Nephron progenitor cell (in vitro differentiated cells): ENCODE data around the gene AK8.
"Not testable (repeated sequence)": the region's sequence is repeated elsewhere in the genome, so short reads cannot be mapped to it uniquely, and the experiment has no call there.

ENCODE experiments used
- DNase-seq: peaks from one replicate; pipeline ENCODE4 v3.0.0; 2021
- H3K27ac Mint-ChIP-seq: 2 replicates; pipeline ENCODE4 v1.8.0; 2021; ENCODE audit warnings: mild to moderate bottlenecking, moderate library complexity, mixed read lengths
- H3K27me3 Mint-ChIP-seq: 2 replicates; pipeline ENCODE4 v1.8.0; 2021; ENCODE audit warnings: mild to moderate bottlenecking, low read depth, mixed read lengths; ENCODE audit not compliant: poor library complexity
- H3K36me3 Mint-ChIP-seq: 2 replicates; pipeline ENCODE4 v1.8.0; 2021; ENCODE audit warnings: low read depth, mixed read lengths
- H3K4me1 Mint-ChIP-seq: 2 replicates; pipeline ENCODE4 v1.8.0; 2021; ENCODE audit warnings: mixed read lengths
- H3K4me3 Mint-ChIP-seq: 2 replicates; pipeline ENCODE4 v1.8.0; 2021; ENCODE audit warnings: mild to moderate bottlenecking, moderate library complexity, mixed read lengths
- H3K9me3 Mint-ChIP-seq: 2 replicates; pipeline ENCODE4 v1.8.0; 2021; ENCODE audit warnings: mild to moderate bottlenecking, moderate library complexity, mixed read lengths
- CTCF ChIP-seq: fragments of 200-600 bp; sonication (generic); IDR thresholded peaks from 2 replicates; pipeline ENCODE4 v1.5.0; 2021; ENCODE audit warnings: antibody characterized with exemption

The AK8 gene

GRCh38 chr9:132773764-132774339 lies 104.2 kb downstream of the AK8 start:
- no peak for TF ChIP-seq CTCF
- Mint-ChIP-seq H3K27me3 (peaks cover 6% of the 10 kb centered on the region), H3K36me3 (peaks cover 27% of the 10 kb centered on the region), H3K4me3 (no peak overlapping the region), H3K27ac (no peak overlapping the region), H3K4me1 (peaks cover 25% of the 10 kb centered on the region), H3K9me3 (peaks cover 28% of the 10 kb centered on the region)
- DNase-seq = no peak

- H3K9me3 Mint-ChIP-seq = peaks cover 28% of the 10 kb centered on the region
- TF ChIP-seq CTCF = no peak
- no peak for DNase-seq
- peaks cover 27% of the 10 kb centered on the region for H3K36me3 Mint-ChIP-seq
- H3K4me3 Mint-ChIP-seq = no peak overlapping the region
- H3K27ac Mint-ChIP-seq = no peak overlapping the region
- peaks cover 6% of the 10 kb centered on the region for H3K27me3 Mint-ChIP-seq
- peaks cover 25% of the 10 kb centered on the region for H3K4me1 Mint-ChIP-seq
Observed at GRCh38 chr9:132773093-132773492, 105.0 kb downstream of the AK8 start.

GRCh38 chr9:132771752-132772151 lies 106.3 kb downstream of the AK8 start:
- peaks cover 25% of the 10 kb centered on the region for H3K4me1 Mint-ChIP-seq
- H3K27ac Mint-ChIP-seq, DNase-seq, H3K27me3 Mint-ChIP-seq, H3K4me3 Mint-ChIP-seq: not testable (repeated sequence)
- peaks cover 37% of the 10 kb centered on the region for H3K9me3 Mint-ChIP-seq
- peaks cover 22% of the 10 kb centered on the region for H3K36me3 Mint-ChIP-seq

GRCh38 chr9:132770770-132771310 lies 107.2 kb downstream of the AK8 start:
- H3K4me3 Mint-ChIP-seq = no peak overlapping the region
- no peak overlapping the region for H3K27ac Mint-ChIP-seq
- peaks cover 23% of the 10 kb centered on the region for H3K36me3 Mint-ChIP-seq
- H3K4me1 Mint-ChIP-seq = peaks cover 23% of the 10 kb centered on the region
- peaks cover 3% of the 10 kb centered on the region for H3K27me3 Mint-ChIP-seq
- peaks cover 46% of the 10 kb centered on the region for H3K9me3 Mint-ChIP-seq
- no peak for DNase-seq
- TF ChIP-seq CTCF = no peak

GRCh38 chr9:132769906-132770769 lies 107.9 kb downstream of the AK8 start:
- Mint-ChIP-seq H3K9me3 (peaks cover 52% of the 10 kb centered on the region), H3K27me3 (peaks cover 9% of the 10 kb centered on the region), H3K36me3 (peaks cover 28% of the 10 kb centered on the region), H3K4me1 (peaks cover 18% of the 10 kb centered on the region), H3K4me3 (peak overlapping the region; percentile 88), H3K27ac (peak overlapping the region; percentile 87)
- peak; percentile 72 for DNase-seq
- TF ChIP-seq CTCF = no peak
